Adipocyte (in vitro differentiated cells): Measurements from ENCODE around the gene MMP8.

Experiments used
- DNase-seq: peaks from one replicate; pipeline ENCODE4 v3.0.0-alpha.2; 2015; ENCODE audit warnings: low read depth
- H3K27me3 ChIP-seq: replicated peaks from 2 replicates; pipeline ENCODE4 v1.7.0; 2013; ENCODE audit warnings: mild to moderate bottlenecking, low read length, moderate library complexity; ENCODE audit not compliant: control insufficient read depth, insufficient read depth
- H3K36me3 ChIP-seq: 2 replicates; pipeline ENCODE4 v1.7.0; 2013; ENCODE audit warnings: low read length, mild to moderate bottlenecking, moderate library complexity; ENCODE audit not compliant: control insufficient read depth, insufficient read depth, severe bottlenecking
- H3K4me1 ChIP-seq: 2 replicates; pipeline ENCODE4 v1.7.0; 2013; ENCODE audit warnings: mild to moderate bottlenecking, low read length, moderate library complexity; ENCODE audit not compliant: control insufficient read depth, insufficient read depth
- H3K4me3 ChIP-seq: 2 replicates; pipeline ENCODE4 v1.7.0; 2013; ENCODE audit warnings: mild to moderate bottlenecking, low read length, moderate library complexity
- H3K9ac ChIP-seq: 2 replicates; pipeline ENCODE4 v1.7.0; 2013; ENCODE audit warnings: mild to moderate bottlenecking, low read length, moderate library complexity
- H3K9me3 ChIP-seq: 2 replicates; pipeline ENCODE4 v1.7.0; 2013; ENCODE audit warnings: mild to moderate bottlenecking, low read length, moderate library complexity; ENCODE audit not compliant: control insufficient read depth

MMP8 gene

DNA sequence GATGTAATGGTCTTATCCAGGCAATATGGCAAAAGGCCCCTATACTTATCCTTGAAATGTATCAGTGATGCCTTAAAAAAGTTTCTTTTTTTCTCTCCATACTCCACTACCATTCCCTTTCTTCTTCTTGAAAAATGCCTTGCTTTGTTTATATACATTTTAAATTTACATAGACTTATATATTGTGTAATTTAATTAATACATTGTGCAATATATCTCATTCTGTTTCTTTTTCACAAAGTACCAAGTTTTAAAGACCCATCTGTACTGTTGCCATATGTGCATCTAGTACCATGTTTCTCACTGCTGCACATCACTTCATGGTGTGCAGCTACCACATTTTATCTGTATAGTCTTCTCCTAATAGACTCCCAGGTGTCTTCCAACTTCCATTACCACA, 7.5 kb downstream of the MMP8 start:
- no peaks in the 10 kb centered on the region for H3K36me3 ChIP-seq

DNA sequence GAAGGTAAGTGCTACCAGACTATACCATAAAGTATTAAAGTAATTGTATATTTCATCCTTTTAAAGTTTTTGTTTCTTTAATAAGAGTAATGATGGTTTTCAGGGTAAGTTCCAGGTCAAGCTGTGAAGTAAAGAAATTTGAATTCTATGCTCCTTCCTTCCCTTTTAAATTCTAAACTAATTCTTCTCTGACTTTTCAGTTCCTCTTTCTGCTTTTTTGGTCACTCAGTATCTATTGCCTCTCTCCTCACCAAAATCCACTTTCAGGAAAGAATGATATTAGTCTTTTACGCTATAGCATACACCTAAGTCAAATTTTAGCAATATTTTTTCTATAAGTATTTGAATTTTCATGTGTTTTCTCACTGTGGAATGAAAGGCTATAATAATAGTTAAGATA, 8.2 kb downstream of the MMP8 start:
- H3K4me3 ChIP-seq, result no peak overlapping the region
- H3K9me3 ChIP-seq, result no peaks in the 10 kb centered on the region
- H3K36me3 ChIP-seq, result no peaks in the 10 kb centered on the region
- H3K9ac ChIP-seq, result no peak overlapping the region
- H3K4me1 ChIP-seq, result no peaks in the 10 kb centered on the region
- no peak for DNase-seq
- H3K27me3 ChIP-seq, result no peaks in the 10 kb centered on the region

More for the DNA sequence above, 7.5 kb downstream of the MMP8 start:
- Histone ChIP-seq H3K9ac (no peak overlapping the region), H3K27me3 (no peaks in the 10 kb centered on the region), H3K4me1 (no peaks in the 10 kb centered on the region), H3K4me3 (no peak overlapping the region), H3K9me3 (no peaks in the 10 kb centered on the region)
- DNase-seq, result no peak

DNA sequence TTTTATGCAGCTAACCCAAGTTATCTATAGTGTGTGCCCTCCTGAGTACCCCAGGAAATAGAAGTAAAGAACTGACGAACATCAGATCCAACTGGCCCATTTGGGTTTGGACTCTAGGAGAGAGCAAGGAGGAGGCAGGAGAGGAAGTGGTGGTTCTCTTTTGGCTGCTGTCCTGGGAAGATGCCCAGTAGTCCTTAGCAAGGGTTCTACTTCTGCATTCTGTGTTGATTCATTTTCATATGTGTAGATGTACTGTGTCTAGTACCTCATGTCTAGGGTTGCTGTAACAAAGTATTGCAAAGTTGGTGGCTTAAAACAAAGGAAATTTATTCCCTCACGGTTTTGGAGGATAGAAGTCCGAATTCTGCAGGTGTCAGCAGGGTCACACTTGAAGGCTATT, 12.6 kb downstream of the MMP8 start:
- Histone ChIP-seq H3K4me1 (peaks cover 11% of the 10 kb centered on the region), H3K9ac (no peak overlapping the region), H3K9me3 (no peaks in the 10 kb centered on the region), H3K4me3 (no peak overlapping the region), H3K27me3 (no peaks in the 10 kb centered on the region), H3K36me3 (no peaks in the 10 kb centered on the region)
- no peak for DNase-seq

DNA sequence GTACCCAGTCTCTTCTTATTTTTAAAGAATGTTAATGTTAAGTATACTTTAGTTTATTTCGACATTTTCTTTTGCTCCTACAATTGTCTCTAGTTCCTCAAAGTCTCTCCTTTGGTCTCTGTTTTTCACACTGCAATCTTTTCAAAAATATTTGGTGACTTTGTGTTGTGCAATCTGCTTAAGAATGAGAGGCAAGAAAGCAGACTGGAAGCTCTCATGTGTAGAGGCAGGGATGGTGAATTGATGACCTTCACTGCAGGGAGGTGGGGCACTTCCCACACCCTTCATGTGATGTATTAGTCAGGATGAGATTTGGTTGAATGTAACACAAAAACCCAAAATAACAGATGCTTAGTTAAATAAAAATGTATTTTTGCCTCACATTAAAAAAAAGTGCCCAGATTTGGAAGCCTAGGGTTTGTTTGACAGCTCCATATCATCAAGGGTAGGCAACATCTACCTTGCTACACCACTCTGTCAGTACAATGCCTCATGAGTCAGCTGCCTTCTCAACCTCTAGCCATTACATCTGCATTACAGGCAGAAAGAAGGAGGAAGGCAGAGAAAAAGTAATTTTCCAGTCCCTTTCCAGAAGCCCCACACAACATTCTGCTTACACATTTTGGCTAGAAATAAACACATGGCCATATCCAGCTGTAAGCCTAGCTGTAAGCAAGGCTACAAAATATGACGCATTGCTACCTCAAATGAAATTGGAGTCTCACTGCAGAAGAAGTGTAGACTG, 15.4 kb downstream of the MMP8 start:
- peak; percentile 45 for DNase-seq
- Histone ChIP-seq H3K9ac (no peak overlapping the region), H3K4me1 (peaks cover 27% of the 10 kb centered on the region), H3K27me3 (no peaks in the 10 kb centered on the region), H3K9me3 (no peaks in the 10 kb centered on the region), H3K36me3 (no peaks in the 10 kb centered on the region), H3K4me3 (no peak overlapping the region)

DNA sequence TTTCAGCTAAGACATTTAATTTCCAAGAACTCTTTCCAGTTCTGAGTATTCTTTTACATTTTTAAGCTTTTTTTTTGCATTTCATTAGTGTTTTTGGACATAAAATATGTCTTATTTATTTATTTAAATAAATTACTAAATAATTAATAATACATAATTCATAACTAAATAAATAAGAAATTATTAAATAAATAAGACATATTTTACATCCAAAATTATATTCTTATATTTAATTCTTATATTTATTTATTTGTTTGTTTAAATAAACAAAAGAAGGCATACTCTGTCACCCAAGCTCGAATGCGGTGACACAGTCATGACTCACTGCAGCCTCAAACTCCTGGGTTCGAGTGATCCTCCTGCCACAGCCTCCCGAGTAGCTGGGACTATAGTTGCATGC, 16.1 kb downstream of the MMP8 start:
- no peaks in the 10 kb centered on the region for H3K27me3 ChIP-seq
- H3K4me1 ChIP-seq, result peaks cover 27% of the 10 kb centered on the region
- H3K9me3 ChIP-seq, result no peaks in the 10 kb centered on the region
- DNase-seq, result no peak
- H3K36me3 ChIP-seq, result no peaks in the 10 kb centered on the region
- no peak overlapping the region for H3K4me3 ChIP-seq
- H3K9ac ChIP-seq, result no peak overlapping the region

DNA sequence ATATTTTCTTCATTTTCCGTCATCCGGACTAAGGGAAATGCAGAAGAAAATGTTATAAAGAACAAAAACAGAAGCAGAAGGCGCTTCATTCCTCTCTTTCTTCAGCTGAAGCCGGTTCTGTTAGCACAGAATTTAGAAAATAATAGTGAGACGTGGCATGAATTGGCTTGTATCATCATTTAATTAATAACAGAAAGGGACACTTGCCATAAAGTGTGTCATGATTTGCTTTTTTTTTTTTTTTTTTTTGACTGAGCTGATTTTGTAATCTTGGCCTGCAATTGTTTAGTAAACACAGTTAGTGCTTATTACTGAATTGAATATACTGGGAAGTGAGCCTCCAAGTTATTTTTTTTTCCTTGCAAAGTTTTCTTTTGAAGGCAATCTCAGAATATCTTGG, 19.1 kb downstream of the MMP8 start, which contains the start of gene MMP27:
TSS of gene MMP27 (minus strand) at position 144 of the 400 bp plus-strand sequence. CDS start at position 89, 55 bp downstream.
- H3K36me3 ChIP-seq, result no peaks in the 10 kb centered on the region
- H3K9me3 ChIP-seq, result no peaks in the 10 kb centered on the region
- no peaks in the 10 kb centered on the region for H3K27me3 ChIP-seq
- H3K9ac ChIP-seq, result peak within 1 kb of the TSS; percentile 18
- H3K4me1 ChIP-seq, result peaks cover 27% of the 10 kb centered on the region
- DNase-seq, result no peak
- H3K4me3 ChIP-seq, result peak within 1 kb of the TSS; percentile 75

DNA sequence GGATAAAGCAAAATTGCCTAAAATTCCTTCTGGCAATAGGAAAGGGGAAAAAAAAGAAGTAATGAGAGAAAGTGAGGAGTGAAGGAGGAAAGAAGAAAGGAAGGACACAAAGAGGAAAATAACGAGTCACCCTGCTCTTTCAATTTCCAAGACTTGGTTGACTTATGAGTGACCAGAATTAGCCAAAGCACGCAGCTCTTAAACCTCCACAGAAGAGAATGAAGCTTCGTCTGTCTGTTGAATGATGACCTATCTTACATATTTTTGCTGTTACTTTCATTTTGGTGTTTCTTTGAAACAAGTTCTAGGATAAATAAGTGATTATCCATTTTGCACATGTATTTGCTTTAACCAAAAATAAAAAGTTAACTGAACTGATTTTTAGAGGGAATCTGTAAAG, 19.9 kb downstream of the MMP8 start:
- DNase-seq, result no peak

DNA sequence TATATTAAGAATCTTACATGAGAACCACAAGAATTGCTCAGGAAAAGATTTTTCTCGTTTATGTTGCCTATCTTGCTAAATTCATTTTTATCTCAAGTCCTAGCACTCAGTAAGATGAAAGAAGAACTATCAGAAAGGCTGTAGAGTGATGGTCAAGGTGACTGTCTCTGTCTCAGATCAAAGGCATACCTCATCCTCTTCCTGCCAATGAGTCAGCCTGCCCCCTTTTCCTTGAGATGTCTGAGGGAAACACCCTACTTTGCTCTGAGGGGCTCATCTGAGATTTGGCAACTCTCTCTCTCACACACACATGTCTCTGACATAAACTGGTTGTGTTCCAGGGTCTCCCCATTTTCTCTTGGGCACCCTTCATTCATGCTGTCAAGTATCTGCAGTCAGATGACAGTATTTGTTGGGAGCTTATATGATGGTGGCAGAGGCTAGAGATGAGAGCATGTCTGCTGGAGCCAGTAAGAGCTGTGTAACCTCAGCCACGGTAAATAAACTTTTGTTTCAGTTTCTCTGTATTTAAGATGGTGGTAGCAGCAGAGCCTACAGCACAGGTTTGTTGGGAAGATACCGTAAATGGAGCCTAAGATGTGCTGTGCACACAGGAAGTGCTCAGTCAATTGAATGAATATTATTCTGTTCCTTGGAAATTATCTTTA, 20.8 kb downstream of the MMP8 start:
- Histone ChIP-seq H3K4me3 (no peak overlapping the region), H3K9me3 (no peaks in the 10 kb centered on the region), H3K4me1 (peaks cover 18% of the 10 kb centered on the region), H3K9ac (no peak overlapping the region), H3K27me3 (no peaks in the 10 kb centered on the region), H3K36me3 (no peaks in the 10 kb centered on the region)
- DNase-seq, result no peak

More for the DNA sequence above, 19.9 kb downstream of the MMP8 start:
- Histone ChIP-seq H3K9ac (peak overlapping the region; percentile 18), H3K36me3 (no peaks in the 10 kb centered on the region), H3K4me1 (peaks cover 27% of the 10 kb centered on the region), H3K27me3 (no peaks in the 10 kb centered on the region), H3K9me3 (no peaks in the 10 kb centered on the region), H3K4me3 (peak overlapping the region; percentile 75)

DNA sequence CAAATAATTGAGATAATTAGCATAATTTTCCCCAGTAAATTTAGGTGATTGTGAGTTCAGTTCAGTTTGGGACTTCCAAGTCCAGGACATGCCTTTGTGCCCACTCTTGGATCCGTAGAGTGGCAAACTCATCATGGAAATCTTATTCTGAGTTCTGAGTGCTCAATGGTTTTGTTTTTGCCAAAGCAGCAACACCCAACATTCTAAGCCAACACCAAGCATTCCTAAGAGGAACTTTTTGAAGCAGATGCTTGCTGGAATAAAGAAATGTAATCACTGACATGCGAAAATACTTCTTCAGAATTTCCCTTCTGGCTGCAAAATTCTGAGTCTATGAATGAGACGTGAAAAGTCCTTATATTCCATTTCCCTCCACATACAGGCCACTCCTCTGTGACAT, 29.6 kb downstream of the MMP8 start:
- no peaks in the 10 kb centered on the region for H3K9me3 ChIP-seq
- no peak overlapping the region for H3K9ac ChIP-seq

DNA sequence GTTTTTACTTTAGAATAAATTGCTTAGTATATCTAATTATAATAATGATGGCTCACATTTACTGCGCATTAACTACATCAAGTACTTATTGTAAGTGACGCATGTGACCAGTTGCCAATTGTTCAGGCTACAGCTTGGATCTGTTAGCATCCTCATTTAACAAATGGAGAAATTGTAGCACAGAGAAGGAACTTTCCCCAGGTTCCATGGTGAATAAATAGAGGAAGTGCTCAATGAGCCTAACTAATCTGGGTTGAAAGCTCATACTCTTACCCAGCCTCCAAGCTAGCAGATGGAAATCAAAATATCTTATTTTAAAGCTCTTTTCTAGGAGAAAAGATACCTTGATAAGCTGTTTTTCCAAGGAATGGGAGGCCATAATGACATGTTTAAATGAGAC, 39.0 kb downstream of the MMP8 start:
- no peak overlapping the region for H3K4me3 ChIP-seq
- H3K36me3 ChIP-seq, result no peaks in the 10 kb centered on the region
- DNase-seq, result no peak
- no peaks in the 10 kb centered on the region for H3K27me3 ChIP-seq
- no peak overlapping the region for H3K9ac ChIP-seq
- no peaks in the 10 kb centered on the region for H3K9me3 ChIP-seq
- H3K4me1 ChIP-seq, result peaks cover 6% of the 10 kb centered on the region

More for the DNA sequence above, 29.6 kb downstream of the MMP8 start:
- Histone ChIP-seq H3K4me1 (no peaks in the 10 kb centered on the region), H3K4me3 (no peak overlapping the region), H3K27me3 (no peaks in the 10 kb centered on the region), H3K36me3 (no peaks in the 10 kb centered on the region)
- DNase-seq, result no peak

DNA sequence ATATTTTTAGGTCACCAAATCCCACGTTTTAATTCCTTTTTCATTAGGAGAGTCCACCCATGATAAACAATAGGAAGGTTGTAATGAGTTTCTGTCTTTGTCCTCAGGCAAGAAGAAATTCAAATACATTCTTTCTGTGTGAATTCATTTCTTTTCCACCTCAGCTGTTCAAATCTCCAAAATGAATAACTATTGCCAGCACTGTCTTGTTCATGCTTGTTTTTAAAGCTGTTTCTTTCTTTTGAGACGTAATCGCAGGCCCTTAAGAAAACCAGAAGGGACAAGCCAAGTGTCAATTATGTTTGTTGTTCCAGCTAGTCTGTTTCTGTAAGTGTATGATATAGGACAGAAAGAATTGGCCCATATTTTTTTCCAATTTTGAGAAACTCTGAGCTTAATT, 39.4 kb downstream of the MMP8 start:
- Histone ChIP-seq H3K9ac (no peak overlapping the region), H3K9me3 (no peaks in the 10 kb centered on the region), H3K4me3 (no peak overlapping the region), H3K4me1 (peaks cover 6% of the 10 kb centered on the region), H3K36me3 (no peaks in the 10 kb centered on the region), H3K27me3 (no peaks in the 10 kb centered on the region)
- peak; percentile 36 for DNase-seq
